HepG2 (cell line): ENCODE data around the gene JAGN1. TPM values are rescaled to one million over a fixed set of nuclear protein-coding genes. Genes with fewer than 3 reads are reported as not detected.

ENCODE experiments used
- ARID4A ChIP-seq: sonication (generic); formaldehyde crosslinking; IDR thresholded peaks from 2 replicates; pipeline ENCODE4 v1.5.0; 2020; ENCODE audit warnings: mild to moderate bottlenecking, missing genetic modification reagents, borderline replicate concordance
- CBX1 ChIP-seq: IDR thresholded peaks from one replicate; pipeline ENCODE4 v1.6.1; 2016; ENCODE audit warnings: antibody characterized with exemption, low read depth
- GTF3A ChIP-seq: sonication (generic); formaldehyde crosslinking; conservative IDR thresholded peaks from 2 replicates; pipeline ENCODE4 v1.4.0; 2020; ENCODE audit warnings: mild to moderate bottlenecking, missing genetic modification reagents
- JARID2 ChIP-seq: sonication (generic); formaldehyde crosslinking; IDR thresholded peaks from 2 replicates; pipeline ENCODE4 v1.8.1; 2023; ENCODE audit warnings: missing genetic modification reagents, inconsistent platforms; ENCODE audit not compliant: insufficient replicate concordance
- POLR2G ChIP-seq: fragments of 200-400 bp; formaldehyde crosslinking; IDR thresholded peaks from 2 replicates; pipeline ENCODE4 v1.6.1; 2018; ENCODE audit warnings: mild to moderate bottlenecking, low read depth, low read length, moderate library complexity
- RFXAP ChIP-seq: sonication (generic); formaldehyde crosslinking; IDR thresholded peaks from 2 replicates; pipeline ENCODE4 v1.4.0; 2020; ENCODE audit warnings: missing genetic modification reagents, borderline replicate concordance
- SSRP1 ChIP-seq: IDR thresholded peaks from 2 replicates; pipeline ENCODE4 v1.6.1; 2016; ENCODE audit warnings: control low read depth
- ZBED4 ChIP-seq: sonication (generic); formaldehyde crosslinking; IDR thresholded peaks from 2 replicates; pipeline ENCODE4 v1.4.0; 2020; ENCODE audit warnings: missing genetic modification reagents, borderline replicate concordance
- ZBTB46 ChIP-seq: sonication (generic); formaldehyde crosslinking; IDR thresholded peaks from 2 replicates; pipeline ENCODE4 v1.4.0; 2020; ENCODE audit warnings: mild to moderate bottlenecking, missing genetic modification reagents, borderline replicate concordance
- ZNF333 ChIP-seq: sonication (generic); formaldehyde crosslinking; IDR thresholded peaks from 2 replicates; pipeline ENCODE4 v1.4.0; 2020; ENCODE audit warnings: mild to moderate bottlenecking, missing genetic modification reagents, borderline replicate concordance
- ZNF547 ChIP-seq: sonication (generic); formaldehyde crosslinking; IDR thresholded peaks from 2 replicates; pipeline ENCODE4 v1.5.1; 2020; ENCODE audit warnings: mild to moderate bottlenecking, missing genetic modification reagents
- ZNF572 ChIP-seq: sonication (generic); formaldehyde crosslinking; IDR thresholded peaks from 2 replicates; pipeline ENCODE4 v1.5.1; 2020; ENCODE audit warnings: mild to moderate bottlenecking, missing genetic modification reagents
- ZNF614 ChIP-seq: IDR thresholded peaks from 2 replicates; pipeline ENCODE4 v1.6.1; 2018; ENCODE audit warnings: missing biosample characterization, missing genetic modification reagents, inconsistent platforms, borderline replicate concordance
- ZNF704 ChIP-seq: sonication (generic); formaldehyde crosslinking; IDR thresholded peaks from 2 replicates; pipeline ENCODE4 v1.8.1; 2023; ENCODE audit warnings: mild to moderate bottlenecking, inconsistent platforms, moderate library complexity, missing genetic modification reagents, borderline replicate concordance
- ZNF740 ChIP-seq: sonication (generic); formaldehyde crosslinking; IDR thresholded peaks from 2 replicates; pipeline ENCODE4 v1.4.0; 2020; ENCODE audit warnings: missing genetic modification reagents
- ZNF768 ChIP-seq: sonication (generic); formaldehyde crosslinking; IDR thresholded peaks from 2 replicates; pipeline ENCODE4 v1.4.0; 2020; ENCODE audit warnings: missing genetic modification reagents
- polyA plus RNA-seq, 8 experiments: library from polyadenylated mRNA; depleted of rRNA in 3 of 8; stranded (reverse) in 7 of 8; unstranded in 1 of 8; fragments of >200 nt; fragmentation: Illumina TruSeq in 4 of 8; extraction: Trizol in 4 of 8; gene quantifications; 2 replicates each; pipeline versions ENCODE4 v1.2.1 to v1.2.3, GENCODE V29; 2011 to 2016; ENCODE audit warnings: low read depth in 4 of 8, missing spikeins in 1 of 8, mixed read lengths in 1 of 8; ENCODE audit not compliant: insufficient read depth in 1 of 8
- total RNA-seq, 5 experiments: library from RNA; depleted of rRNA; stranded (reverse); fragments of >200 nt; fragmentation: Illumina TruSeq; extraction: Trizol; gene quantifications; 2 replicates each; pipeline ENCODE4 v1.2.3, GENCODE V29; 2016; ENCODE audit warnings: low read depth in 1 of 5

JAGN1 gene
- total and polyA plus RNA-seq, 2 of the 13 experiments (the other 11 are each of a cell fraction or from before 2014, with no cell fraction given) = 49.9 to 50.9 TPM

- TF ChIP-seq ZBED4 = peak; percentile 28; the same call in 1 of the 2 replicates
- TF ChIP-seq ZNF333 = peak; percentile 80
- TF ChIP-seq ZNF704 = peak; percentile 78; the same call in 1 of the 2 replicates
- TF ChIP-seq CBX1 = peak; percentile 32
- no peak for TF ChIP-seq ZNF547 (CRISPR knock-in tag)
- no peak for TF ChIP-seq SSRP1 (CRISPR knock-in tag)
- TF ChIP-seq GTF3A (CRISPR knock-in tag) = no peak
- no peak for TF ChIP-seq JARID2
- TF ChIP-seq POLR2G = peak; percentile 39; the same call in 1 of the 2 replicates
- TF ChIP-seq ARID4A (CRISPR knock-in tag) = no peak
- TF ChIP-seq ZBTB46 (CRISPR knock-in tag) = no peak
- peak; percentile 53 for TF ChIP-seq ZNF768 (CRISPR knock-in tag)
- TF ChIP-seq ZNF614 (CRISPR knock-in tag) = no peak
- peak; percentile 77 for TF ChIP-seq RFXAP (CRISPR knock-in tag)
- TF ChIP-seq ZNF572 (CRISPR knock-in tag) = peak; percentile 88
- 0 out of 2 replicates have a peak, but pooled peaks have one; percentile 9 for TF ChIP-seq ZNF740
These were observed 42.6 kb downstream of the JAGN1 start (continued) for GRCh38 chr3:9932843-9933560.
